ENCODE data around the gene ATG4B.

- no peak for TF ChIP-seq EP300 (conservative IDR thresholded peaks at IDR 0.05; ENCODE audit: poor library complexity, severe bottlenecking)
- no peak for TF ChIP-seq CTCF (IDR thresholded peaks at IDR 0.05; ENCODE audit: poor library complexity, severe bottlenecking)
- TF ChIP-seq EZH2 (IDR thresholded peaks at IDR 0.05; ENCODE audit: borderline replicate concordance, insufficient read depth, low read length, poor library complexity, severe bottlenecking), result no peak
- no peak for TF ChIP-seq RAD21 (conservative IDR thresholded peaks at IDR 0.05)
- no peak for TF ChIP-seq POLR2AphosphoS5 (IDR thresholded peaks at IDR 0.05)
- no peak for TF ChIP-seq MXI1 (conservative IDR thresholded peaks at IDR 0.05; ENCODE audit: poor library complexity, severe bottlenecking)
- no peak for TF ChIP-seq SMC3 (conservative IDR thresholded peaks at IDR 0.05; ENCODE audit: poor library complexity)
- TF ChIP-seq REST (IDR thresholded peaks at IDR 0.05; ENCODE audit: borderline replicate concordance), result no peak
- no peak for TF ChIP-seq TAF1 (IDR thresholded peaks at IDR 0.05; ENCODE audit: low read depth)
Observed at GRCh38 chr2:241603686-241604085, 33.8 kb upstream of the ATG4B start.

All from neural cell (in vitro differentiated cells).